Smooth muscle cell of the pulmonary artery (primary cell): ENCODE data around the gene KIAA1586. TPM values are rescaled to one million over a fixed set of nuclear protein-coding genes. Genes with fewer than 3 reads are reported as not detected.

Experiments
- total RNA-seq: library from RNA; depleted of rRNA; stranded (reverse); fragments of >200 nt; gene quantifications from 2 replicates; pipeline ENCODE4 v1.2.3, GENCODE V29; 2014

Gene KIAA1586, protein sequence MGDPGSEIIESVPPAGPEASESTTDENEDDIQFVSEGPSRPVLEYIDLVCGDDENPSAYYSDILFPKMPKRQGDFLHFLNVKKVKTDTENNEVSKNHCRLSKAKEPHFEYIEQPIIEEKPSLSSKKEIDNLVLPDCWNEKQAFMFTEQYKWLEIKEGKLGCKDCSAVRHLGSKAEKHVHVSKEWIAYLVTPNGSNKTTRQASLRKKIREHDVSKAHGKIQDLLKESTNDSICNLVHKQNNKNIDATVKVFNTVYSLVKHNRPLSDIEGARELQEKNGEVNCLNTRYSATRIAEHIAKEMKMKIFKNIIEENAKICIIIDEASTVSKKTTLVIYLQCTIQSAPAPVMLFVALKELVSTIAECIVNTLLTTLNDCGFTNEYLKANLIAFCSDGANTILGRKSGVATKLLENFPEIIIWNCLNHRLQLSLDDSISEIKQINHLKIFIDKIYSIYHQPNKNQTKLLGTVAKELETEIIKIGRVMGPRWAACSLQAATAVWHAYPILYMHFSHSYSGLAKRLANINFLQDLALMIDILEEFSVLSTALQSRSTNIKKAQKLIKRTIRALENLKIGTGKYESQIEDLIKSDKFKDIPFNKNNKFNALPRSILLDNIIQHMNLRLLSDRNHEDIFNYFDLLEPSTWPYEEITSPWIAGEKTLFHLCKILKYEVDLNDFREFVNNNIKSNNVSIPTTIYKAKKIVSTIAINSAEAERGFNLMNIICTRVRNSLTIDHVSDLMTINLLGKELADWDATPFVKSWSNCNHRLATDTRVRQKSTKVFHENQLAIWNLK
- 12.2 and 15.2 TPM in 2 replicates for total RNA-seq

DNA sequence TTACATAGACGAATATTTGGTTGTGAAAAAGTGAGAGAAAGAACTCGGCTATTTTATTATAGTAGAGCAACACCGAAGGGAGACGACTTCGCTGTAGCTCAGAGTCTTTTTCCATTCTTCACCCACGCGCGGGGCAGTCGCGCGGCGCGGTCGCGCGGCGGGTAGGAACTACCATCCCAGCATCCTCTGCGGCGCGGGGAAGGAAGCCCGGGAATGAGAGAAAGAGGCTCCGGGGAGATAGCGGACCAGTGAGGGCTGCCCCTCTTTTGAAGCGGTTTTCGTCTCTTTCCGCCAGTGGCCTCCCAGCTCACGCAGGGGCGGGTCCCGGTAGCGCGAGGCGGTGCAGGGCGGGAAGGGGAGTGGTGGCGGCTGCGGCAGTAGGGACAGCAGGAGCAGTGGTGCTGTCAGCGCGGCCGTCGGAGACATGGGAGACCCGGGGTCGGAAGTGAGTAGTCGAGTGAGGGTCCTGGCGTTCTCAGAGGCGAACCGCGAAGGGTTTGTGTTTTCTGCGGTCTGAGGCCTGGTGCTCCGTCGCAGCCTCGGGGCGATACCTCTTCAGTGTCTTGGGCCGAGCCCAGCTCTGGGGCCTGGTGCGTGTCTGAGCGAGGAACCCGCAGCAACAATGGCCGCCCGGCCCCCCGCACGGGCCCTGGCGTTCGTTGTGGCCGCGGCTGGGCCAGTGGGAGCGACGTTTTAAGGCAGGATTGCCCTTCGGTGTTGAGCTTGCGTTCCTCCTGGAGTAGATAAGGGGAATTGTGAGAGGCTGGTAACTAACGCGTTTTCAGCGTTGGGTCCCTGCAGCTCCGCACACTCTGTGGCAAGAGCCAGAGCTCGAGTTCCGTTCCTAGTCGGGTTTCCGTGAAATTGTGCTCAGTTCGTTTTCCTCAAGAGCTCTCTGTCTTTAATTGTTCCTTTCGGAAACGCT is at the start of gene KIAA1586:
Gene KIAA1586 (plus strand): TSS at position 362 of the 925 bp plus-strand sequence. CDS start 63 bp downstream, at position 425.

DNA sequence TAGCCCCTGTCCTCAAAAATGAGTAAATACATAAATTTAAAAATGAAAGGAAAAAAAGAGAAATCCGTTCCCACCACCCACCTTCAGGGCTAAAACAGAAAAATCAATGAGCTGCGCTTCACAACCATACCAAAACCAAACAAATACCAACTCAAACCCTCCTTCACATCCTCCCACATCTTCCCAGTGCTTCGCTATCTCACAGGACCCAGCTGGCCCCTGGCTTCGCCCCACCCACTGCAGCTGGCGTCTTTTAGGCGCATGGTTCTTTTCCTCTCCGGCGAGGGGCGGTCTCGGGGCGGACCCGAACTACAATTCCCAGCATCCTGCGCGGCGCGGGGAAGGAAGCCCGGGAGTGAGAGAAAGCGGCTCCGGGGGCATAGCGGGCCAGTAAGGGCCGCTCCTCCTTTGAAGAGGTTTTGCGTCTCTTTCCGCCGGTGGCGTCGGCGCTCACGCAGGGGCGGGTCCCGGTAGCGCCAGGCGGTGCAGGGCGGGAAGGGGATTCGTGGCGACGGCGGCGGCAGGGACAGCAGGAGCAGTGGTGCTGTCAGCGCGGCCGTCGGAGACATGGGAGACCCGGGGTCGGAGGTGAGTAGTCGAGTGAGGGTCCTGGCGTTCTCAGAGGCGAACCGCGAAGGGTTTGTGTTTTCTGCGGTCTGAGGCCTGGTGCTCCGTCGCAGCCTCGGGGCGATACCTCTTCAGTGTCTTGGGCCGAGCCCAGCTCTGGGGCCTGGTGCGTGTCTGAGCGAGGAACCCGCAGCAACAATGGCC is 43.4 kb downstream of the KIAA1586 start, which contains the start of gene ZNF451:
Gene ZNF451 (plus strand): TSS at position 502 of the 771 bp plus-strand sequence. CDS start 66 bp downstream, at position 568.

Other genes starting within 250 kb of the KIAA1586 start
- gene BEND6, start 91.6 kb upstream of the KIAA1586 start, total RNA-seq, result 12.4 and 12.8 TPM in 2 replicates
- gene ZNF451, start 43.5 kb downstream of the KIAA1586 start, total RNA-seq, result 61.3 and 67.4 TPM in 2 replicates
- gene BAG2, start 125.6 kb downstream of the KIAA1586 start, total RNA-seq, result 16.5 and 16.6 TPM in 2 replicates
- 46.0 and 54.3 TPM in 2 replicates for gene RAB23, start 175.6 kb downstream of the KIAA1586 start, total RNA-seq